Measurements from ENCODE around the gene TBL1XR1. TPM values are rescaled to one million over a fixed set of nuclear protein-coding genes. Genes with fewer than 3 reads are reported as not detected.

Gene TBL1XR1
- total and polyA plus RNA-seq, 2 of the 8 experiments (the other 6 are each of a cell fraction or from before 2014, with no cell fraction given), result 28.1 to 147 TPM

DNA sequence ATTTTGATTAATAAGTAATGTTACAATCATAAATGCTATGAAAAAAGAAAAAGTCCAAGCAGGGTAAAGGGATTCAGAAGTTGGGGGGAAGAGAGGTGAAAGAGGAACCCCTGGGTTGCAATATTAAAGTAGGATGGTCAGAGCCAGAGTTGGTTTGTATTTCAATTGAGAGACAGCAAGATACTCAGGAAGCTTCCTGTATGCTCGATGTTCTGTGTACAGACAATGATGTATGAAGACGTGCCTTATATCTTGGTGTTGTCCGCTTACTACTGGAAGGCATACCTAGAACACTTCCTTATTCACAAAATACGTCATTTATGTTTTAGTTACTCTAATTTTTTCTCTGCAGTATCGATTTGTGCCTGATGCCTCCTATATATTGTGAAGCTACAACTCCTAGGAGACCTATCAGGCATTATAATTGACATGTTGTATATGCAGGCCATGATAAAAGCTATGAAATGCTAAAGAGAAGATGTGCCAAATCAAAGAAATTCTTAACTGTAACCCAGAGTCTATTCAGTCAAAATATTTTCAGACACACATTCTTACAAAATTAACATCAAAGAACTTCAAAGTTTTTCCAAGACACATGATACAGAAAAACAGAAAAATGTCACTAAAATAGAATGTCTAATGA is 87.5 kb downstream of the TBL1XR1 start (continued):
- no peak for TF ChIP-seq CTBP2 (IDR thresholded peaks at IDR 0.05; ENCODE audit: borderline replicate concordance, insufficient read depth, insufficient read length, low read length)

Measured in H1 (cell line).